SK-N-SH (cell line): ENCODE measurements around the gene VAPB. TPM values are rescaled to one million over a fixed set of nuclear protein-coding genes. Genes with fewer than 3 reads are reported as not detected.

ENCODE experiments used
- CTCF ChIA-PET: fragments of 300-600, 350-600 bp; formaldehyde crosslinking; extraction: SDS; loops from one replicate; lab custom pipeline; 2021; lab: Yijun Ruan, JAX
- POLR2A ChIA-PET: fragments of 350-600 bp; sonication (Branson Sonifier 250); formaldehyde crosslinking; extraction: SDS; loops from one replicate; lab custom pipeline; 2020; ENCODE audit warnings: antibody characterized with exemption, inconsistent platforms; lab: Yijun Ruan, JAX
- DNase-seq: peaks from one replicate; pipeline ENCODE4 v3.0.0; 2012
- H2AFZ ChIP-seq: fragments of 200-600 bp; sonication (generic); 2 replicates; pipeline ENCODE4 v1.8.1; 2016; ENCODE audit warnings: antibody characterized with exemption, mild to moderate bottlenecking, low read depth
- H3F3A ChIP-seq: fragments of 200-600 bp; sonication (generic); replicated peaks from 2 replicates; pipeline ENCODE3; 2016; ENCODE audit warnings: antibody characterized with exemption, mild to moderate bottlenecking; ENCODE audit not compliant: insufficient read depth
- H3K27ac ChIP-seq, 2 experiments: fragments of 200-500 bp in 1 of 2; fragments of 200-600 bp in 1 of 2; sonication (Bioruptor generic) in 1 of 2; sonication (generic), shearing (Covaris generic) in 1 of 2; 2 replicates each; pipeline versions ENCODE4 v1.5.1 to v1.6.1; 2014 to 2016; ENCODE audit warnings: low read depth in 2 of 2, inconsistent platforms in 1 of 2, low read length in 1 of 2, mild to moderate bottlenecking in 1 of 2, mixed read lengths in 1 of 2
- H3K27me3 ChIP-seq: fragments of 200-600 bp; sonication (generic), shearing (Covaris generic); 2 replicates; pipeline ENCODE4 v1.6.1; 2016; ENCODE audit warnings: mixed run types; ENCODE audit not compliant: insufficient read depth
- H3K36me3 ChIP-seq, 2 experiments: fragments of 200-500 bp in 1 of 2; fragments of 200-600 bp in 1 of 2; sonication (Bioruptor generic) in 1 of 2; sonication (generic) in 1 of 2; replicated peaks in 1 of 2; 2 replicates each; pipeline versions ENCODE3 to v1.5.1; 2014 to 2016; ENCODE audit warnings: low read length in 1 of 2, mild to moderate bottlenecking in 1 of 2; ENCODE audit not compliant: insufficient read depth in 2 of 2, control insufficient read depth in 1 of 2
- H3K4me1 ChIP-seq, 2 experiments: fragments of 200-500 bp in 1 of 2; fragments of 200-600 bp in 1 of 2; sonication (Bioruptor generic) in 1 of 2; sonication (generic), shearing (Covaris generic) in 1 of 2; 2 replicates each; pipeline versions ENCODE4 v1.5.1 to v1.6.1; 2014 to 2016; ENCODE audit warnings: low read depth in 1 of 2, low read length in 1 of 2, mixed run types in 1 of 2; ENCODE audit not compliant: insufficient read depth in 2 of 2, control insufficient read depth in 1 of 2
- H3K4me2 ChIP-seq: fragments of 200-600 bp; sonication (generic), shearing (Covaris generic); 2 replicates; pipeline ENCODE4 v1.6.1; 2017; ENCODE audit warnings: mixed run types
- H3K4me3 ChIP-seq, 2 experiments: fragments of 200-500 bp in 1 of 2; fragments of 200-600 bp in 1 of 2; sonication (Bioruptor generic) in 1 of 2; sonication (generic), shearing (Covaris generic) in 1 of 2; 2 replicates each; pipeline versions ENCODE4 v1.5.1 to v1.8.1; 2014 to 2016; ENCODE audit warnings: low read depth in 2 of 2, inconsistent platforms in 1 of 2, low read length in 1 of 2, mild to moderate bottlenecking in 1 of 2, mixed read lengths in 1 of 2, moderate library complexity in 1 of 2
- H3K79me2 ChIP-seq: fragments of 200-600 bp; sonication (generic); 2 replicates; pipeline ENCODE4 v1.8.1; 2017; ENCODE audit warnings: mild to moderate bottlenecking; ENCODE audit not compliant: insufficient read depth
- H3K9ac ChIP-seq: fragments of 200-600 bp; sonication (generic); 2 replicates; pipeline ENCODE4 v1.6.1; 2017; ENCODE audit warnings: mixed run types
- H3K9me2 ChIP-seq: fragments of 200-600 bp; sonication (generic); 2 replicates; pipeline ENCODE4 v1.6.1; 2017; ENCODE audit warnings: mixed run types
- H3K9me3 ChIP-seq: fragments of 200-600 bp; sonication (generic); 2 replicates; pipeline ENCODE4 v1.6.1; 2017; ENCODE audit warnings: mixed run types, mild to moderate bottlenecking, moderate library complexity
- H4K20me1 ChIP-seq: fragments of 200-600 bp; sonication (generic); 2 replicates; pipeline ENCODE4 v1.6.1; 2017; ENCODE audit warnings: mild to moderate bottlenecking, mixed run types; ENCODE audit not compliant: insufficient read depth
- FOSL2 ChIP-seq: IDR thresholded peaks from 2 replicates; pipeline ENCODE4 v1.4.0; 2012; ENCODE audit warnings: low read depth, mild to moderate bottlenecking, moderate library complexity, borderline replicate concordance
- MXI1 ChIP-seq: IDR thresholded peaks from 2 replicates; pipeline ENCODE4 v1.6.1; 2012; ENCODE audit warnings: mild to moderate bottlenecking, low read depth, low read length, improper control_type of control experiment
- RXRA ChIP-seq: IDR thresholded peaks from 2 replicates; pipeline ENCODE4 v1.4.0; 2012; ENCODE audit warnings: low read depth, mild to moderate bottlenecking, borderline replicate concordance
- WGBS: methylation state at CpG from one replicate; pipeline ENCODE4 v1.1.6; 2017; ENCODE audit warnings: low lambda C conversion rate; 5-methylcytosine and 5-hydroxymethylcytosine counted together
- polyA plus RNA-seq, 3 experiments: library from polyadenylated mRNA; depleted of rRNA; stranded (reverse); fragments of >200 nt; gene quantifications; 2 replicates each; pipeline ENCODE4 v1.2.3, GENCODE V29; 2012
- TF ChIP-seq, protein P1 (sequence below): IDR thresholded peaks from 2 replicates; pipeline ENCODE4 v1.6.1; 2012; ENCODE audit warnings: mild to moderate bottlenecking, low read depth, low read length, moderate library complexity
- TF ChIP-seq, protein P2 (sequence below): fragments of 200-600 bp; sonication (generic); IDR thresholded peaks from 2 replicates; pipeline ENCODE4 v1.6.1; 2017; ENCODE audit warnings: antibody characterized with exemption, mild to moderate bottlenecking, moderate library complexity

The VAPB gene
- polyA plus RNA-seq, 1 of the 3 experiments (the other 2 are of a cell fraction): 16.9 TPM

DNA sequence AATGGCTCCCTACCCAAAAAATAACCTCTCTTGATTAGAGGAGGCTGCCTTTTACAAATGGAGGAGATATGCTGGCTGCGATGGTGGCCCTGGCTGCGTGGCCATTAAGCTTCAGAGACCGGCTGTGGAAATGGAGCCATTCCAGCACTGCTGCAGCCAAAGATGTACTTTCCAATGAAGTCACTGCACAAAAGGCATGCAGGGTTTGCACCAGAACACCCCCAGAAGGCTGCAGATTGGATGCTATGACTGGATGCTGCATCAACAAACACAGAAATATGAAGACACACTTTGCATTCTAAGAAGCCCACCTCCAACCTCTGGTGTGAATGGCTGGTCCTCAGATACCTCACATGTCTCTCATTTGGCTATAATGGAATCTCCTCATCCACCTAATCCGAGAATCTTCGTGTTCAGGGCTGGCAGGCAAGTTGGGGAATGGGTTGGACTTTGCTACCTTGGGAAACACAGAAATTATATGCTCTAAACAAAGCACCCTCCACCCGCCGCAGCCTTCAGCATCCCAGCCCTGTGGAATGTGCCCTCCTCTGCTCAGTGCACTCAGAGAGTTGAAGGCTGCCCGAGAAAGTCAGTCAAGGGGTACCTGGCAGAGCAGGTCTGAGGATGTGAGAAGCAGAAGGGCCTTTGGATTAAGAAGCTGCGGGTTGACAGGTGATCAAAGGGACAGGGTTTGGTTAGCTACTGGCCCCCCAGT is 90.9 kb downstream of the VAPB start:
- Histone ChIP-seq H3K27me3 (no peaks in the 10 kb centered on the region), H3F3A (no peaks in the 10 kb centered on the region), H3K9me3 (peaks cover 8% of the 10 kb centered on the region; the same call in 1 of the 2 replicates), H3K27ac (no peak overlapping the region), H3K9ac (no peak overlapping the region), H3K4me3 (no peak overlapping the region), H2AFZ (no peak overlapping the region), H4K20me1 (no peaks in the 10 kb centered on the region), H3K9me2 (no peaks in the 10 kb centered on the region), H3K79me2 (no peaks in the 10 kb centered on the region), H3K36me3 (no peaks in the 10 kb centered on the region), H3K4me2 (no peak overlapping the region), H3K4me1 (no peaks in the 10 kb centered on the region)
- WGBS: 57% methylated on average over 9 of the region's 9 CpGs
- POLR2A ChIA-PET: no interaction called here
- TF ChIP-seq FOSL2: no peak
- no peak for DNase-seq
- CTCF ChIA-PET: interaction anchor here (1.0 to 1.1 kb wide), 2 partner anchors 31 to 32 kb away, joined by 3 to 6 read pairs; no protein-coding TSS in a partner anchor

DNA sequence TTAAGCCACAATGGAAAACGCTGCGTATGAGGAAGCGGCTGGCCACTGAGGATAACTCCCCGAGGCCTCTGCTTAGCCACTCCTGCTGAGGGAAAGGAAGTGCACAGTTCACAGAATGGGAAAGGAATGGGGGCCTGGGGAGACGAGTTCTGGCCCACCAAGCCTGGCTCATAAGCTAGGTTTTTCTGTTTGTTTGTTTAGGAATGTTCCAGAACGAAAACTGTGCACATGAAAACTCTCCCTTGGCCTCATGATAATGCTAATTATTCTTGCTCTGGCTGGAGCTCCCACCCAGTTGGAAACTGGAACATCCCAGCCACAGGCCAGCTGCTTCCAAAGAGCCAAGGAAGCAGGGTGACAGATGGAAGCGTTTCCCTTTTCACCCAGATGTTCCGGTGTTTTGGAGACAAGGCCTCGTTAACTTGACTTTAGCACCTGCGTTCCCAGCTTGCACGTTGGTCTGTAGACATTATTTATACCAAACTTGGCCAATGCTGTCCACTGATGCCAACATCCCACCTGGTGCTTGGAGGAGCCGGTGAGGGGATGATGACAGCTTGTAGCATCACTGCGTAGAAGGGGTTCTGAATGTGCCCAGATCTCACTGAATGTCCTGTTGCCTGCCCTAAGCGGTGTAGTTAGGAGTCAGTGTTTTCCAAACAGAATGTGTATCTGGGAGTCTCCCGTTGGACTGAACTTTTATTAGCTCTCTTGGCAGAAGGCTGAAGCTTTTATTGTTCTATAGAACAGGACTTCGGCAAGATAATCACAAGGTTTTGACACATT is 91.7 kb downstream of the VAPB start:
- no peak overlapping the region for H3K9ac ChIP-seq
- no peaks in the 10 kb centered on the region for H3K9me2 ChIP-seq
- no peak overlapping the region for H3K4me3 ChIP-seq
- TF ChIP-seq MXI1: no peak
- TF ChIP-seq, all 33 proteins: peak for 0
- no peaks in the 10 kb centered on the region for H3K27me3 ChIP-seq
- H3K4me2 ChIP-seq: no peak overlapping the region
- POLR2A ChIA-PET: no interaction called here
- peaks cover 17% of the 10 kb centered on the region for H3K9me3 ChIP-seq
- CTCF ChIA-PET: interaction anchor here (1.0 to 1.4 kb wide), 3 partner anchors 7 to 30 kb away, joined by 3 to 6 read pairs (median 3); no protein-coding TSS in a partner anchor
- 80% methylated on average over 16 of the region's 16 CpGs for WGBS
- H3K79me2 ChIP-seq: no peaks in the 10 kb centered on the region
- H3K36me3 ChIP-seq: peaks cover 0 to under 1% of the 10 kb centered on the region in 2 experiments
- DNase-seq: no peak
- no peaks in the 10 kb centered on the region for H4K20me1 ChIP-seq
- H3F3A ChIP-seq: no peaks in the 10 kb centered on the region
- H3K4me1 ChIP-seq: no peaks in the 10 kb centered on the region
- H3K27ac ChIP-seq: no peak overlapping the region
- no peak overlapping the region for H2AFZ ChIP-seq

DNA sequence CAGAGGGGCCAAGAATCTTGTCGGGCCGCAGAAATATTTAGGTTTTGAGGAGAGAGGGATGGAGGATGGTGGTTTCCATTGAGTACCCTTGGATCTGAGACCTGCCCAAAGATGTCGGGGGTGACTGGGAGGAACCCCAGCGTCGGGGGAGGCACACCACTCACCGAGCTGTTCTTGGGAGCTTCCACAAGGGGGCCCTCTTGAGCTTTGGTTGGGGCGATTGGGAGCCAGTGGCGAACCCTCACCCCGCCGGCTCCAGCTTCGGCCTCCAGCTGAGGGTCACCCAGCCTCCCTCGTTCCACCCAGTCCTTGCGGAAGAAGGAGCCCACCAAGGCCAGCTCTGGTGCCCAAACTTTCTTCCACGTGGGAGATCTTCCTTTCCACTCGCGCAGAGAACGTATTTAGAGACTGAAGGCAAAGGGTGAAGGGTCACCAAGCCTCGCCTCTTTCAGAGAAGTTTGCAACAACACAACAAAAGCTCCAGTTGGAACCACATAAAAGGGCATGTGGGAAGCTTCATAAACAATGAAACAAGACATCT is 92.5 kb downstream of the VAPB start:
- WGBS: 80% methylated on average over 15 of the region's 18 CpGs
- POLR2A ChIA-PET: no interaction called here
- no peak overlapping the region for H3K27ac ChIP-seq
- CTCF ChIA-PET: interaction anchor here (1.1 to 1.4 kb wide), 2 partner anchors 8 to 10 kb away, joined by 3 read pairs; no protein-coding TSS in a partner anchor
- H3K4me2 ChIP-seq: no peak overlapping the region
- no peaks in the 10 kb centered on the region for H3F3A ChIP-seq
- H3K79me2 ChIP-seq: no peaks in the 10 kb centered on the region
- no peak overlapping the region for H3K4me3 ChIP-seq
- no peak for TF ChIP-seq RXRA
- TF ChIP-seq, protein P1, sequence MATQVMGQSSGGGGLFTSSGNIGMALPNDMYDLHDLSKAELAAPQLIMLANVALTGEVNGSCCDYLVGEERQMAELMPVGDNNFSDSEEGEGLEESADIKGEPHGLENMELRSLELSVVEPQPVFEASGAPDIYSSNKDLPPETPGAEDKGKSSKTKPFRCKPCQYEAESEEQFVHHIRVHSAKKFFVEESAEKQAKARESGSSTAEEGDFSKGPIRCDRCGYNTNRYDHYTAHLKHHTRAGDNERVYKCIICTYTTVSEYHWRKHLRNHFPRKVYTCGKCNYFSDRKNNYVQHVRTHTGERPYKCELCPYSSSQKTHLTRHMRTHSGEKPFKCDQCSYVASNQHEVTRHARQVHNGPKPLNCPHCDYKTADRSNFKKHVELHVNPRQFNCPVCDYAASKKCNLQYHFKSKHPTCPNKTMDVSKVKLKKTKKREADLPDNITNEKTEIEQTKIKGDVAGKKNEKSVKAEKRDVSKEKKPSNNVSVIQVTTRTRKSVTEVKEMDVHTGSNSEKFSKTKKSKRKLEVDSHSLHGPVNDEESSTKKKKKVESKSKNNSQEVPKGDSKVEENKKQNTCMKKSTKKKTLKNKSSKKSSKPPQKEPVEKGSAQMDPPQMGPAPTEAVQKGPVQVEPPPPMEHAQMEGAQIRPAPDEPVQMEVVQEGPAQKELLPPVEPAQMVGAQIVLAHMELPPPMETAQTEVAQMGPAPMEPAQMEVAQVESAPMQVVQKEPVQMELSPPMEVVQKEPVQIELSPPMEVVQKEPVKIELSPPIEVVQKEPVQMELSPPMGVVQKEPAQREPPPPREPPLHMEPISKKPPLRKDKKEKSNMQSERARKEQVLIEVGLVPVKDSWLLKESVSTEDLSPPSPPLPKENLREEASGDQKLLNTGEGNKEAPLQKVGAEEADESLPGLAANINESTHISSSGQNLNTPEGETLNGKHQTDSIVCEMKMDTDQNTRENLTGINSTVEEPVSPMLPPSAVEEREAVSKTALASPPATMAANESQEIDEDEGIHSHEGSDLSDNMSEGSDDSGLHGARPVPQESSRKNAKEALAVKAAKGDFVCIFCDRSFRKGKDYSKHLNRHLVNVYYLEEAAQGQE: no peak
- TF ChIP-seq, protein P2, sequence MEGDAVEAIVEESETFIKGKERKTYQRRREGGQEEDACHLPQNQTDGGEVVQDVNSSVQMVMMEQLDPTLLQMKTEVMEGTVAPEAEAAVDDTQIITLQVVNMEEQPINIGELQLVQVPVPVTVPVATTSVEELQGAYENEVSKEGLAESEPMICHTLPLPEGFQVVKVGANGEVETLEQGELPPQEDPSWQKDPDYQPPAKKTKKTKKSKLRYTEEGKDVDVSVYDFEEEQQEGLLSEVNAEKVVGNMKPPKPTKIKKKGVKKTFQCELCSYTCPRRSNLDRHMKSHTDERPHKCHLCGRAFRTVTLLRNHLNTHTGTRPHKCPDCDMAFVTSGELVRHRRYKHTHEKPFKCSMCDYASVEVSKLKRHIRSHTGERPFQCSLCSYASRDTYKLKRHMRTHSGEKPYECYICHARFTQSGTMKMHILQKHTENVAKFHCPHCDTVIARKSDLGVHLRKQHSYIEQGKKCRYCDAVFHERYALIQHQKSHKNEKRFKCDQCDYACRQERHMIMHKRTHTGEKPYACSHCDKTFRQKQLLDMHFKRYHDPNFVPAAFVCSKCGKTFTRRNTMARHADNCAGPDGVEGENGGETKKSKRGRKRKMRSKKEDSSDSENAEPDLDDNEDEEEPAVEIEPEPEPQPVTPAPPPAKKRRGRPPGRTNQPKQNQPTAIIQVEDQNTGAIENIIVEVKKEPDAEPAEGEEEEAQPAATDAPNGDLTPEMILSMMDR: peak; percentile 39
- TF ChIP-seq, all 33 proteins: peak for 1
- Histone ChIP-seq H2AFZ (no peak overlapping the region), H3K36me3 (peaks cover 0 to 2% of the 10 kb centered on the region in 2 experiments), H4K20me1 (no peaks in the 10 kb centered on the region), H3K4me1 (no peaks in the 10 kb centered on the region), H3K9ac (no peak overlapping the region), H3K9me3 (peaks cover 25% of the 10 kb centered on the region), H3K27me3 (no peaks in the 10 kb centered on the region), H3K9me2 (no peaks in the 10 kb centered on the region)
- no peak for DNase-seq
